PFSK-1 (cell line): ENCODE results near the gene YIF1B.

Source experiments
- FOXP2 ChIP-seq: optimal IDR thresholded peaks from 2 replicates; pipeline ENCODE3; 2011; ENCODE audit warnings: borderline replicate concordance, control low read depth, inconsistent platforms; ENCODE audit not compliant: insufficient read depth; ENCODE audit errors: extremely low read length, extremely low read depth
- POLR2AphosphoS5 ChIP-seq: IDR thresholded peaks from 2 replicates; pipeline ENCODE4 v1.6.1; 2012; ENCODE audit warnings: low read depth, mild to moderate bottlenecking, control low read depth, low read length, moderate library complexity
- SIN3A ChIP-seq: IDR thresholded peaks from 2 replicates; pipeline ENCODE4 v1.6.1; 2012; ENCODE audit warnings: mild to moderate bottlenecking, low read length, moderate library complexity, borderline replicate concordance; ENCODE audit not compliant: insufficient read depth
- TAF1 ChIP-seq: IDR thresholded peaks from 2 replicates; pipeline ENCODE4 v1.6.1; 2012; ENCODE audit warnings: low read length, control low read depth, borderline replicate concordance; ENCODE audit not compliant: insufficient read depth
- TF ChIP-seq, protein P1 (sequence below), 2 experiments: IDR thresholded peaks; 2 replicates each; pipeline versions ENCODE4 v1.6.1 to v1.8.0; 2011 to 2012; ENCODE audit warnings: low read depth in 2 of 2, low read length in 2 of 2, control low read depth in 1 of 2, inconsistent platforms in 1 of 2, mild to moderate bottlenecking in 1 of 2, moderate library complexity in 1 of 2; ENCODE audit not compliant: insufficient read depth in 1 of 2

The YIF1B gene

DNA sequence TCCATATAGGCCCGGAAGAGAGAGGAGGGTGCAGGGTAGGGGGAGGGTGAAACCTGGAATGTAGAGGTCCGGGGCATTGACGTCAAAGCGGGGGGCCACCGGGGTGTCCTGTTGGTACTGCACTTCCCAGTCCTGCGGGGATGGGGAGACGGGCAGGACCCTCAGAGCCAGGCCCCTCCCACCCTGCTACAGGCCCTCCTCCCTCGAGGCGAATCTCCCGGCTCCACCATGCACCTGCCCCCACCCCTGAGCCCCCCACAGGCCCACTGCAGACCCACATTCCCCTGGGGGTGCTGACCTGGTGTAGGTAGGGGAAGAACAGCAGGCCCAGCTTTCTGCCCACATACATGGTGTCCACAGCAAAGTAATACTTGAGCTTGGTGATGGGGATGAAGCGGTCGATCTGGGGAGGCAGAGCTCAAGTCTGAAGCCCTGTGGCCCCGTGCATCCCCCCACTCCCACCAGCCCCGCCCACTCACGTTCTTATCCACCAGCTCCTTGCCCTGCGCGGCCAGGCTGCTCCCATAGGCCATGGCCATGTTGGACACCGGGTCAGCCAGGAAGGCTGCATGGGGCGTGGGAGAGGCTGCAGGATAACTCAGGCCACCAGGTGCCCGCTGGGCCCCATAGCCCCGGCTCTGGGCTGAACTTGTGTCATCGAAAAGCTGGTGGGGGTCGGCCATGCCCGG lies 6.7 kb downstream of the YIF1B start:
- TF ChIP-seq SIN3A (no peak), FOXP2 (no peak)
- TF ChIP-seq, protein P1, sequence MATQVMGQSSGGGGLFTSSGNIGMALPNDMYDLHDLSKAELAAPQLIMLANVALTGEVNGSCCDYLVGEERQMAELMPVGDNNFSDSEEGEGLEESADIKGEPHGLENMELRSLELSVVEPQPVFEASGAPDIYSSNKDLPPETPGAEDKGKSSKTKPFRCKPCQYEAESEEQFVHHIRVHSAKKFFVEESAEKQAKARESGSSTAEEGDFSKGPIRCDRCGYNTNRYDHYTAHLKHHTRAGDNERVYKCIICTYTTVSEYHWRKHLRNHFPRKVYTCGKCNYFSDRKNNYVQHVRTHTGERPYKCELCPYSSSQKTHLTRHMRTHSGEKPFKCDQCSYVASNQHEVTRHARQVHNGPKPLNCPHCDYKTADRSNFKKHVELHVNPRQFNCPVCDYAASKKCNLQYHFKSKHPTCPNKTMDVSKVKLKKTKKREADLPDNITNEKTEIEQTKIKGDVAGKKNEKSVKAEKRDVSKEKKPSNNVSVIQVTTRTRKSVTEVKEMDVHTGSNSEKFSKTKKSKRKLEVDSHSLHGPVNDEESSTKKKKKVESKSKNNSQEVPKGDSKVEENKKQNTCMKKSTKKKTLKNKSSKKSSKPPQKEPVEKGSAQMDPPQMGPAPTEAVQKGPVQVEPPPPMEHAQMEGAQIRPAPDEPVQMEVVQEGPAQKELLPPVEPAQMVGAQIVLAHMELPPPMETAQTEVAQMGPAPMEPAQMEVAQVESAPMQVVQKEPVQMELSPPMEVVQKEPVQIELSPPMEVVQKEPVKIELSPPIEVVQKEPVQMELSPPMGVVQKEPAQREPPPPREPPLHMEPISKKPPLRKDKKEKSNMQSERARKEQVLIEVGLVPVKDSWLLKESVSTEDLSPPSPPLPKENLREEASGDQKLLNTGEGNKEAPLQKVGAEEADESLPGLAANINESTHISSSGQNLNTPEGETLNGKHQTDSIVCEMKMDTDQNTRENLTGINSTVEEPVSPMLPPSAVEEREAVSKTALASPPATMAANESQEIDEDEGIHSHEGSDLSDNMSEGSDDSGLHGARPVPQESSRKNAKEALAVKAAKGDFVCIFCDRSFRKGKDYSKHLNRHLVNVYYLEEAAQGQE (IDR thresholded peaks at IDR 0.05; ENCODE audit: insufficient read depth in 1 of 2, low read depth in 2 of 2, low read length in 2 of 2), result no peak

DNA sequence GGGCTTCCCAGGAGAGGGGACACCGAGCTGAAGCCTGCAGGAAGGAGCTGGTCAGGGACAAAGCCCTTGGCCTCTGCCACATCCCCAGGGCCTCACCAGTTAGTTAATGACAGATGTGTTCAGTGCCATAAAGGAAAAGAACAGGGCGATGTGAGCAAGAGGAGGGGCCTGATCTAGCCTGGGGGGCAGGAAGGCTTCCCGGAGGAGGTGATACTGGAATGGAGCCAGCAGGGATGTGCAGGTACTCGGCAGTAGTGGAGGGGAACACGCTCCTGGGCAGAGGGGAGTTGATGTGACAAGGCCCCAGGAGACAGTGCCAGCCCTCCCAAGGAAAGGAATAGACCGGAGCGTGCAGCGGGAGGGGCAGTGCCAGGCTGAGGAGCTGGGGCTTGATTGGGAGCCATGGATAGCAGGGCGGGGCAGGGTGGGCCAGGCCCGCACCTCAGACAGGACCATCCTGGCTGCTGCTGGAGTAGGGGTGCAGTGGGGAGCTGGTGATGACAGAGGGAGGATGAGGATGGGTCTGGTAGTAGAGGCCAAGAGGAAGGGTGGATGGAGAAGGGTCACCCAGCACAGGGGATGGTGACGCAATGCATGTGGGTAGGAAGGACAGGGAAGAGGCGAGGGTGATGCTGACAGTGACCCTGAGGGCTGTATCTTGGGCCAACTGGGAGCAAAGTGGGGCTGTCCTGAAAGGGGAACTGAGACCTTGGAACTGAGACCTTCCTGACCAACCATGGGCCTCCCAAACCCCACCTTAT lies 7.6 kb downstream of the YIF1B start:
- TF ChIP-seq FOXP2 (no peak), TAF1 (no peak), POLR2AphosphoS5 (no peak), SIN3A (no peak)
- TF ChIP-seq, protein P1 (IDR thresholded peaks at IDR 0.05; ENCODE audit: insufficient read depth in 1 of 2, low read depth in 2 of 2, low read length in 2 of 2), result no peak

DNA sequence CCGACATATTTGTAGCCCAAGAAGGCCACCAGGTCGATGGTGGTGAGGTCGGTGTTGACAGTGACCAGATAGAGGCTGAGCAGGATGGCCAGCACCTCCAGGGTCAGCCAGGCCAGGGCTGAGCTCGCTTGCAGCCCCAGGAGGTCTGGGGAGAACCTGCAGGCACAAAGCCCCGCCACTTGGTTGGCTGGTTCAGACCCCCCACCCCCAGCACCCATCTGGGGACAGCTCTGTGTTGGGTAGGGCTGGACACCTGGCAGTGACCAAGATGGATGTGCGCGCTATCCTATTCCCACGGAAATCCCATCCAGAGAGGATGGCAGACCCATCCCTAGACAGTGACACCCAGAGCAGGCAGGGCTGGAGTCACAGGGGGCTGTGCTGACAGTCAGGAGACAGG lies 8.2 kb downstream of the YIF1B start:
- TF ChIP-seq, protein P1 (IDR thresholded peaks at IDR 0.05; ENCODE audit: insufficient read depth in 1 of 2, low read depth in 2 of 2, low read length in 2 of 2), result no peak
- TF ChIP-seq SIN3A (no peak), TAF1 (no peak), FOXP2 (no peak), POLR2AphosphoS5 (no peak)

DNA sequence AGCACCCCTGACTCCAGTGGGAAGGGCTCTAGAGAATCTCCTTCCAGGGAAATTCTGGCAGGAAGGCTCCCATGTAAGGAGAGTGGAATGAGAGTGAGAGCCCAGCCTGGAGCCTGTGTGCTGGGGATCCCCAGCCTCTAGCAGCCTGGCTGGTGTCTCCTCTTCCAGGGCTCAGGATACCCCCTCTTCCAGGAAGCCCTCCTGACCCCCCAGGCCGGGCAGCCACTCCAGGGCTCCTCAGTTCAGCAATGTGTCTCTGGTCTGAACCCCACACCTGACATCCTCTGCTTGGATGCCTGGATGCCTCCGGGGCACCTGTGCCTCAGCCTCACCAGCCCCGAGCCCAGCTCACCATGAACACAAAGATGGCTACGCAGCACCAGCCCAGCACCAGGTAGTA lies 8.7 kb downstream of the YIF1B start:
- TF ChIP-seq FOXP2, result no peak
- TF ChIP-seq, protein P1 (IDR thresholded peaks at IDR 0.05; ENCODE audit: insufficient read depth in 1 of 2, low read depth in 2 of 2, low read length in 2 of 2), result no peak
- no peak for TF ChIP-seq SIN3A
- no peak for TF ChIP-seq TAF1
- no peak for TF ChIP-seq POLR2AphosphoS5
